ENCODE results near the gene SLC66A2. TPM values are rescaled to one million over a fixed set of nuclear protein-coding genes. Genes with fewer than 3 reads are reported as not detected.

The SLC66A2 gene
- total RNA-seq, 4 donors from 2014 or later, result 65.6 to 112 (median 75.3) TPM

DNA sequence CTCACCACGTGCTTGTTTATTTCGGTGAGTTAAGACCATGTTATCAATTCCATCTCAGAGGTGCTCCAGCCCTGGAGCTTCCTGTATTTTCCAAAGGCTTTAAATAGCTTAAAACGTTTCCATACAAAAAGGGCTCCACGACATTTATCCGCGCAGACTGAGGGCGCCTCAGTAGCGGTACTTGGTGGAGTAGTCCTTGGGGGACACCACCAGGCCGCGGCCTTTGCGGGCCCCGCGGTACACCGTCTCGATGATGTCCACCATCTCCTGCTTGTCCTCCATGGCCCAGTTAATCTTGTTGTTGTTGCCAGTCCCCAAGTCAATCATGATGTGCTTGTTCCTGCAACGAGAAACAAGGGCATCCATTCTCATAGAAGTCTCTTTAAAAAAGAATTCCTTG is 22.1 kb upstream of the SLC66A2 start:
- no peak overlapping the region for H3K4me3 ChIP-seq (ENCODE audit: low read depth, poor library complexity, severe bottlenecking)
- intact Hi-C loops (cut with DNase I; ENCODE audit: low total_unique reads), result no loop called here
- WGBS, 2 donors, result 93% methylated on average over 16 of the region's 16 CpGs
- no peak for DNase-seq (ENCODE audit: low spot score in 2 of 2)
- TF ChIP-seq CTCF (IDR thresholded peaks at IDR 0.05) (no peak), POLR2A (IDR thresholded peaks at IDR 0.05) (no peak)

- intact Hi-C loops (cut with DNase I; ENCODE audit: low total_unique reads), result no loop called here
- no peak for DNase-seq (ENCODE audit: low spot score in 2 of 2)
- WGBS, 2 donors, result 89 to 90% methylated on average over 3 of the region's 3 CpGs
- TF ChIP-seq POLR2A (IDR thresholded peaks at IDR 0.05) (no peak), CTCF (IDR thresholded peaks at IDR 0.05) (no peak)
- H3K4me3 ChIP-seq (ENCODE audit: low read depth, poor library complexity, severe bottlenecking), result no peak overlapping the region
These were observed 21.3 kb upstream of the SLC66A2 start for GRCh38 chr18:79972720-79973119.

DNA sequence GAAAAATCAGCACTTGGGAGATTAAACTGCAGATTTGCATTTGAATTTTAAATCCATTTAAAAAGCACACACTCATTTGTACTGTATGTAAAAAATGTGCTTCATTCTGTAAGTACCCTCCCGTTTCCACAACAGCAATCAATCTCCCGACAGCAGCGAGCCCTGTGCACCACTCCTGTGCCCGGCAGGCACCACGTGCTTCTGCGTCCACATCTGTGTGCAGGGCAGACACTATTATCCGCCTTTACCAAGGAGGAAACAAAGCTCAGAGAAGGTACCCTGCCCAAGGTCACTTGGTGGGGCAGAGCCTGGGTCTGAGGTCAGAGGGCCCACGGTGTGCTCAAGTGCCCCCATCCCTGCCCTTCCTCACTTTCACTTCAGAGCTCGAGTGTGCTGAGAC is 20.5 kb upstream of the SLC66A2 start:
- intact Hi-C loops (cut with DNase I; ENCODE audit: low total_unique reads), result no loop called here
- TF ChIP-seq POLR2A (IDR thresholded peaks at IDR 0.05) (no peak), CTCF (IDR thresholded peaks at IDR 0.05) (no peak)
- no peak for DNase-seq (ENCODE audit: low spot score in 2 of 2)
- no peak overlapping the region for H3K4me3 ChIP-seq (ENCODE audit: low read depth, poor library complexity, severe bottlenecking)
- WGBS, 2 donors, result 91 to 94% methylated on average over 9 of the region's 9 CpGs

DNA sequence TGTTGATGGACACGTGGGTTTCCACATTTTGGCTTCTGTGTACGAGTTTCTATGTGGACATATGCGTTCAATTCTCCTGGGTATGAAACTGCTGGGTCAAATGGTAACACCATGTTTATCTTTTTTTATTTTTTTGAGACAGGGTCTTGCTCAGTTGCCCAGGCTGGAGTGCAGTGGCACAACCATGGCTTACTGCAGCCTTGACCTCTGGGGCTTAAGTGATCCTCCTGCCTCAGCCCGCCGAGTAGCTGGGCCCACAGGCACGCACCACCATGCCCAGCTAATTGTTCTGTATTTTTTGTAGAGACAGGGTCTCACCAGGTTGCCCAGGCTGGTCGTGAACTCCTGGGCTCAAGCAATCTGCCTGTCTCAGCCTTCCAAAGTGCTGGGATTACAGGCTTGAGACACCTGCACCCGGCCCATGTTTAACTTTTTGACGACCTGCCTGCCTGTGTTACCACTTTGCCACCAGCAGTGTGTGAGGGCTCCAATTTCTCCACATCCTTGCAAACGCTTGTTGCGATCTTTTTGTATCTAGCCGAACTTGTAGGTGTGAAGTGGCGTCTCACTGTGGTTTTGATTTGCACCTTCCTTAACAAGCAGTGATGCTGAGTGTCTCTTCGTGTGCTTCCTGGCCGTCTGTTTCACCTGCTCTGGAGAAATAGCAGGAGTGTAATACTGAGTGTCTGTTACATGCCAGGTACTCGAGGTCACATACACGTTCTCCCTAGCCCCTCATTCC is 19.9 kb upstream of the SLC66A2 start:
- intact Hi-C loops (cut with DNase I; ENCODE audit: low total_unique reads), result no loop called here
- TF ChIP-seq CTCF (IDR thresholded peaks at IDR 0.05), result no peak
- TF ChIP-seq POLR2A (IDR thresholded peaks at IDR 0.05), result no peak
- no peak overlapping the region for H3K4me3 ChIP-seq (ENCODE audit: low read depth, poor library complexity, severe bottlenecking)
- WGBS, 2 donors, result 92% methylated on average over 17 of the region's 17 CpGs
- no peak for DNase-seq (ENCODE audit: low spot score in 2 of 2)

DNA sequence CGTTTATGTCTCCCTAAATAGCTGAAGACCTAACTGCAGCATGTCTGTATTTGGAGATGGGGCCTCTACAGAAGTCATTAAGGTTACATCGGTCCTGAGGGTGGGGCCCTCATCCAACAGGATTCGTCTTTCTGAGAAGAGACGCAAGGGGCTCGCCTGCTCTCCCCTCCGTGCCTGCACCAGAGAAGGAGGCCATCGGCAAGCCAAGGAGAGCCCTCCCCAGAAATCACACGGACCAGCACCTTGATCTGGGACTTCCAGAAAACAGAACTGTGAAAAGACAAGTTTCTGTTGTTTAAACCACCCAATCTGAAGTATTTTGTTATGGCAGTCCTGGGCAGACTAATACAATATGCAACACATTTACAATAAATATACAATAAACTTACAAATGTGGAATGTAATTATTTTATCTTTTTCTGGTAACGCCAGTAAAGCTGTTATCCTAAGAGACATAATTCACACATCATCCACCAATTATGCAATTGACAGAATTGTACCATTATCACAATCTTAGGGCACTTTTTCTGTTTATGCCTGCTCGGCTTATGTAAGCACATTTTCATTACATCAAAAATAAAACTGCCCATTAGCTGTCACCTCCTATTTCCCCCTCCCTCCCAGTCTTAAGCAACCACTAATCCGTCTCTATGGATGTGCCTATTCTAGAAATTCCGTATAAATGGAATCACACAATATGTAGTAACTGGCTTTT is 19.1 kb upstream of the SLC66A2 start:
- no peak for DNase-seq (ENCODE audit: low spot score in 2 of 2)
- no peak overlapping the region for H3K4me3 ChIP-seq (ENCODE audit: low read depth, poor library complexity, severe bottlenecking)
- TF ChIP-seq POLR2A (IDR thresholded peaks at IDR 0.05), result no peak
- no peak for TF ChIP-seq CTCF (IDR thresholded peaks at IDR 0.05)
- intact Hi-C loops (cut with DNase I; ENCODE audit: low total_unique reads), result no loop called here
- 90 to 93% methylated on average over 12 of the region's 12 CpGs for WGBS, 2 donors

All from lower leg skin (tissue), 4 donors.